Measurements from ENCODE around the gene HEPACAM.

Gene HEPACAM

DNA sequence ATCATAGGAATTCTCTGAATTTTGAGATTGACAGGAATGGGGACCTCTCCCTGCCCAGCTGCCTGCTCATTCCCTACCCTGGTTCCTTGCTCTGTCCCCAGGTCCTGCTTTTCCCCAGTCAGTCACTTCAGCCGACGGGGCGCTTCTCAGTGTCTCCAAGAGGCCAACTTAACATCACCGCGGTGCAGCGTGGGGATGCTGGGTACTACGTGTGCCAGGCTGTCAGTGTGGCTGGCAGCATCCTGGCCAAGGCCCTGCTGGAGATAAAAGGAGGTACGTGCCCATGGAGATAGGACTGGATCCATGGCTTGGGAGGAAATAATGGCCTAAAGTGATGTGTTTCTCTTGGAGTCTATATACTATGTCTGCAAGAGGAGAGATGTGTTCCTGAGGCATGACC, 63.6 kb downstream of the HEPACAM start:
- no peak for DNase-seq (ENCODE audit: low read depth)
- TF ChIP-seq, protein P1, sequence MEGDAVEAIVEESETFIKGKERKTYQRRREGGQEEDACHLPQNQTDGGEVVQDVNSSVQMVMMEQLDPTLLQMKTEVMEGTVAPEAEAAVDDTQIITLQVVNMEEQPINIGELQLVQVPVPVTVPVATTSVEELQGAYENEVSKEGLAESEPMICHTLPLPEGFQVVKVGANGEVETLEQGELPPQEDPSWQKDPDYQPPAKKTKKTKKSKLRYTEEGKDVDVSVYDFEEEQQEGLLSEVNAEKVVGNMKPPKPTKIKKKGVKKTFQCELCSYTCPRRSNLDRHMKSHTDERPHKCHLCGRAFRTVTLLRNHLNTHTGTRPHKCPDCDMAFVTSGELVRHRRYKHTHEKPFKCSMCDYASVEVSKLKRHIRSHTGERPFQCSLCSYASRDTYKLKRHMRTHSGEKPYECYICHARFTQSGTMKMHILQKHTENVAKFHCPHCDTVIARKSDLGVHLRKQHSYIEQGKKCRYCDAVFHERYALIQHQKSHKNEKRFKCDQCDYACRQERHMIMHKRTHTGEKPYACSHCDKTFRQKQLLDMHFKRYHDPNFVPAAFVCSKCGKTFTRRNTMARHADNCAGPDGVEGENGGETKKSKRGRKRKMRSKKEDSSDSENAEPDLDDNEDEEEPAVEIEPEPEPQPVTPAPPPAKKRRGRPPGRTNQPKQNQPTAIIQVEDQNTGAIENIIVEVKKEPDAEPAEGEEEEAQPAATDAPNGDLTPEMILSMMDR (IDR thresholded peaks at IDR 0.05; ENCODE audit: low read depth, low read length, missing control alignments) = no peak
- H3K4me3 ChIP-seq (ENCODE audit: low read depth, low read length) = no peak overlapping the region
- in situ Hi-C loops (cut with HindIII; ENCODE audit: low sequenced_read_pairs) = no loop called here

DNA sequence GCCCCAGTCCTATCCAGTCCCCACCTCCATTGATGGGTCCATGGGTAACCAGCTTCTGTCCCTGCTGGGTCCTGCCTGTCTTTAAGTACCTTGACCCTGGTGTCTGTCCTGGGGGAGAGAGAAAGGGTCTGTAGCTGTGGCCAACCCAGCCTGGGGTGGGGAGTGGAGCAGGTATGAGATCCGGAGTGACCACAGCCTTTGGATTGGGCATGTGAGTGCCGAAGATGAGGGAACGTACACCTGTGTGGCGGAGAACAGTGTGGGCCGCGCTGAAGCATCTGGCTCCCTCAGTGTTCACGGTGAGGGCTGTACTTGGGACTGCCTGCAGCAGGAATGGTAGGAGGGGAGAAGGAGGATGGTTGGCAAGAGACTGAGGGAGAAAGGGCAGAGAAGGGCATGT, 65.4 kb downstream of the HEPACAM start:
- TF ChIP-seq, protein P1 (IDR thresholded peaks at IDR 0.05; ENCODE audit: low read depth, low read length, missing control alignments) = no peak
- in situ Hi-C loops (cut with HindIII; ENCODE audit: low sequenced_read_pairs) = no loop called here
- no peak overlapping the region for H3K4me3 ChIP-seq (ENCODE audit: low read depth, low read length)
- DNase-seq (ENCODE audit: low read depth) = no peak

DNA sequence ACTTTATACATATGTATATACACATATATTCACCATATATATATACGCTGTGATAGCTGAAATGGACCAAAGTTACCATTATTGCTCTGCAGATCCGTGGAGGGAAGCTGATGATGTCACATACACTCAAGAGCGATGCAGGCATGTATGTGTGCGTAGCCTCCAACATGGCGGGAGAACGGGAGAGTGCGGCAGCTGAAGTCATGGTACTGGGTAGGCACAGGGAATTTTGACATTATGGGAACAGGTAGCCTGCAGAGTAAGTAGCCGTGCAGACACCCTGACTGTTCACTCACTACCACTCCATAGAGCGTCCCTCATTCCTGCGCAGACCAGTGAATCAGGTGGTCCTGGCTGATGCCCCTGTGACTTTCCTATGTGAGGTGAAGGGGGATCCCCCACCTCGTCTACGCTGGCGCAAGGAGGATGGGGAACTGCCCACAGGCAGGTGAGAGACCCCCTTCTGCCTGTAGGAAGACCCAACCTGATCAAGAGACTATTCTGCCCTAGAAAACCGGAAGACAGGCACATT, 65.9 kb downstream of the HEPACAM start:
- H3K4me3 ChIP-seq (ENCODE audit: low read depth, low read length) = no peak overlapping the region
- DNase-seq (ENCODE audit: low read depth) = no peak
- TF ChIP-seq, protein P1 (IDR thresholded peaks at IDR 0.05; ENCODE audit: low read depth, low read length, missing control alignments) = no peak
- in situ Hi-C loops (cut with HindIII; ENCODE audit: low sequenced_read_pairs) = no loop called here

DNA sequence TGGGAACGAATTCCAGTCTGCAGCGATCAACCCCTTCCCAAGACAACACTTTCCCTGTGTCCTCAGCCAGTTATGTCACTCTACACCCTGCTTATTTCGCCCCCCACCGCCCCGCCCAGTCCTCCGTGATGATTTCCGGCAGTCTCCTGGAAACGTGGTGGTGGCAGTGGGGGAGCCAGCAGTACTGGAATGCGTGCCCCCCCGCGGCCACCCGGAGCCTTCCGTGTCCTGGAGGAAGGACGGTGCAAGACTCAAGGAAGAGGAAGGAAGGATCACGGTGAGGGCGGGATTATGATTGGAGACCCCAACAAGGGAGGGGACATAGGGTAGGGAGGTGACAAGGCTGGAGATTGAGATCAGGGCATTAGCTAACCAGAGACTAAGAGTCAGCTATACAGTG, 66.5 kb downstream of the HEPACAM start:
- in situ Hi-C loops (cut with HindIII; ENCODE audit: low sequenced_read_pairs) = no loop called here
- no peak for DNase-seq (ENCODE audit: low read depth)
- no peak overlapping the region for H3K4me3 ChIP-seq (ENCODE audit: low read depth, low read length)
- TF ChIP-seq, protein P1 (IDR thresholded peaks at IDR 0.05; ENCODE audit: low read depth, low read length, missing control alignments) = no peak

Measured in astrocyte of the cerebellum (primary cell).